Measurements from ENCODE around the gene HAPSTR1.

The HAPSTR1 gene

GRCh38 chr16:9124444-9124843 is 33.0 kb downstream of the HAPSTR1 start:
- DNase-seq = no peak

DNA sequence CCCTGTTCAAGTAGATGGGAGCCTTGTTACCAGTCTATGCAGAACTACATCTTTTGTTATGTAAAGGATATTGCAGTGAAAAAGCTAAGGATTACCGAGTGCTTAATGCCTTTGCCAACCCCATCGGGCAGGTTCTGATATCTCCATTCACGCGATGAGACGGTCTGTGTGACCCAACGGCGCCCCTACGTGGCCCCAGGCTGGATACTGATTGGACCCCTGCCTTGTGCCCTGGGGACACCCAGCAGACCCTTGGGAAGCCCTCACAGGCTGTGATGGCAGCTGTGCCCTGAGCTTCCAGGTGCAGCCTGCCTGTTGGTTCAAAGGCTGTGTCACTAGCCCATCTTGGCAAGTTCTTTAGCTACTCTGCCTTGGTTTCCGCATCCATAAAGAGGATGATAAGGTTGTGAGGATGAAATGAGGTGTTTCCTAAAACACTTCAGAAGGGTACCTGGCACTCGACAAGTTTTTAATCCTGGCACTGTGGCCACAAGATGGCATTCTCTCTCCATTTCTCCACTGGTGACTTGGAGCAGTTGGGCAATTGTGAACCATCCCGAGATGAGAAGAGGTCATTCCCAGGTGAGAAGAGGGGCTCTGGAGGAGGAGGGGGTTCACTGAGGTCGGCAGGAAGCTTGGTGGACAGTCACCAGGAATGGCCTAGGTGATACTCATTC is 33.6 kb downstream of the HAPSTR1 start:
- DNase-seq = no peak

DNA sequence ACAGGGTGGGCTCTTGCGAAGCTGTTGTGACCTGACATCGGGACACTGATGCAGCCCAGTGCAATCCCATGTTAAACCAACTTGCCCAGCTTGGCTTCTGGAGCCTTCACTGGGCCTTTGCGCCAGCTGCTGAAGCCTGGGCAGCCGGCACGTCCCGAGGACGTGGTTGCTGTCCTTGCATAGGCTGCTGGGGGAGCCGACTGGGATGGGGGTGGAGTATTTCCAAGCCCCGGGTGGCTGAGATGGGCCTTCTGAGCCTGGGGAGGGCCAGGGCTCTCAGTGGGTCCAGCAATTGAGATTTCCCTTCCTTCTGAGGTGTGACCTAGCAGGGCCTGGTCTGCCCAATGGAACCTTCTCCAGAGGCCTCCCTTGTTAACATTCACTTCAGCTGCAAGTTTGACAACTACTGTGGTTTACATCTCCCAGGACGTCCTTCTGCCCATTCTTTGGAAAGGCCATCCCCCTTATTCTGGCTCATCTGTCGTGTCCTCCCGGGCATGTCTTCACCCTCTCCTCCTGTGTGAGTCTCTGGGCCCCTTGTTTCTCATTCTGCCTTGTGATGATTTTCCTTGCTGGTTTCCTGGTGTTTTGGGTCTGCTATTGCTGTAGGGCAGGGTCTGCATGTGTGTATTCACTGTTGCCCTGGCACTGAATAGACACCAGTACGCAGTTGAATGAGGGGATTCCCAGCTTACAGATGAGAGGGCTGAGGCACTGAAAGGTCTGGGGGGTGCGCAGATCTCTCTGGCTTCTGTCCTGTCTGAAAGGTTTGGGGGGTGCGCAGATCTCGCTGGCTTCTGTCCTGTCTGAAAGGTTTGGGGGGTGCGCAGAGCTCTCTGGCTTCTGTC is 34.4 kb downstream of the HAPSTR1 start:
- no peak for DNase-seq

DNA sequence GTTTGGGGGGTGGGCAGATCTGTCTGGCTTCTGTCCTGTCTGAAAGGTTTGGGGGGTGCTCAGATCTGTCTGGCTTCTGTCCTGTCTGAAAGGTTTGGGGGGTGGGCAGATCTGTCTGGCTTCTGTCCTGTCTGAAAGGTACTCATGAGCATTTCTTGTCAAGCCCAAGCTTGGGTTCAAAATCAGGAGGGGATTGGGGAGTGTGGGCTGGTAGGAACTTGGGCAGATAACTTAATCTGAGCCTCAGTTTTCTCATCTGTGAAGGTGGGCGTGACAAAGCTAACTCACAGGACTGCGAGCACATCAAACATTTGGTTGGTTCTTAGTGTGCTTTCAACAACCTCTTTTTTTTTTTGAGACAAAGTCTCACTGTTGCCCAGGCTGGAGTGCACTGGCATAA is 35.2 kb downstream of the HAPSTR1 start:
- no peak for DNase-seq

- no peak for DNase-seq
Observed at GRCh38 chr16:9128346-9129342, 37.2 kb downstream of the HAPSTR1 start.

- DNase-seq = no peak
Observed at GRCh38 chr16:9134306-9134705, 42.9 kb downstream of the HAPSTR1 start.

GRCh38 chr16:9134739-9135138 is 43.3 kb downstream of the HAPSTR1 start:
- peak; percentile 18 for DNase-seq

GRCh38 chr16:9135797-9136196 is 44.4 kb downstream of the HAPSTR1 start:
- peak; percentile 50 for DNase-seq

DNA sequence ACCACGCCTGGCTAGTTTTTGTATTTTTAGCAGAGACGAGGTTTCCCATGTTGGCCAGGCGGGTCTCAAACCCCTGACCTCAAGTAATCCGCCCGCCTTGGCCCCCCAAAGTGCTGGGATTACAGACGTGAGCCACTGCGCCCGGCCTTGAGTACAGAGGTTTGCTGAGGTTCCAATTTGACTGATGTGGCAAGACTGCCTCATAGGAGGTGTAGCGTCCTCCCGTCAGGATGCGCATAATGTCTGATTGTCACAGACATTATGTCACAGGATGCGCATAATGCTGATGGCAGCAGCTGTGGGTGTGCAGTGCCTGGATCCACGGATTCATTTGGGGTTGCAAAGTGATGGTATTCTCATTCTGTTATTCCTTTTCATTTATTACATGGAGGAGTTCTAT is 45.2 kb downstream of the HAPSTR1 start:
- no peak for DNase-seq

DNA sequence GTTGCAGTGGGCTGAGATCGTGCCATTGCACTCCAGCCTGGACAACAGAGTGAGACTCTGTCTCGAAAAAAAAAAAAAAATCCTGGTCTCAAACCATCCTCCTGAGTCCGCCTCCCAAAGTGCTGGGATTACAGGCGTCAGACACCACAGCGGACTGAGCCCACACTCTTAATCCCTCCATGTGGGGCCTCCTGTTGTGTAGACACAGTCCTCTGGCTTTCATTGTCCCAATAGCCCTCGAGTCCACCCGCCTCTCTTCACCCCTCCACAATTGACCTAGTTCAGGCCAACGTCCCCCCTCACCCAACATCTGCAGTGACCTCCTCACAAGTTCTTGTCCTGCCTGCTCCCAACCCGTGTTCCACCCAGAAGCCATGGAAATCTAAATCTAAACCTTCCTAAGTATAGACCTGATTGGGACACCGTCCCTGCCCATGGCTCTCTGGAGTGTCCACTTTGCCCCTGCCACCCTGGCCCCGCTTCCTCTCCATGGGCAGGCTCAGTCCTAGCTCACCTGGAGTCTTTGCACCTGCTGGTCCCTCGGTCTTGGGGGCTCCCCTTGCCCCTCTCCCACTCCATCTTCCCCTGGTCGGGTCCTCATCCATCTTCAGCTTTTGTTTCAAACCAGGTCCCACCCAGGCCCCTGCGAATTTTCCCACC is 46.7 kb downstream of the HAPSTR1 start:
- no peak for DNase-seq

- no peak for DNase-seq
Observed at GRCh38 chr16:9138731-9139501, 47.5 kb downstream of the HAPSTR1 start.

GRCh38 chr16:9139965-9140364 is 48.5 kb downstream of the HAPSTR1 start:
- no peak for DNase-seq
